HCT116 (cell line): Measurements from ENCODE around the gene CD109.

Source experiments
- FOSL1 ChIP-seq: IDR thresholded peaks from 2 replicates; pipeline ENCODE4 v1.6.1; 2012; ENCODE audit warnings: low read depth
- POLR2A ChIP-seq: IDR thresholded peaks from 2 replicates; pipeline ENCODE4 v1.7.0; 2011; ENCODE audit warnings: borderline replicate concordance; ENCODE audit not compliant: insufficient read depth, insufficient read length; ENCODE audit errors: extremely low read depth
- POLR2AphosphoS5 ChIP-seq: IDR thresholded peaks from 2 replicates; pipeline ENCODE4 v1.6.1; 2011; ENCODE audit warnings: mild to moderate bottlenecking, low read depth, low read length, moderate library complexity
- TCF7L2 ChIP-seq: IDR thresholded peaks from 2 replicates; pipeline ENCODE4 v1.7.0; 2011; ENCODE audit warnings: borderline replicate concordance, inconsistent platforms; ENCODE audit not compliant: insufficient read depth, insufficient read length; ENCODE audit errors: extremely low read depth
- ZNF274 ChIP-seq: fragments of 200-500 bp; sonication (Bioruptor generic); IDR thresholded peaks from 2 replicates; pipeline ENCODE4 v1.6.1; 2014; ENCODE audit warnings: mild to moderate bottlenecking, low read depth, low read length, inconsistent platforms
- TF ChIP-seq, protein P1 (sequence below): IDR thresholded peaks from 2 replicates; pipeline ENCODE4 v1.6.1; 2012; ENCODE audit warnings: low read depth
- TF ChIP-seq, protein P2 (sequence below), 3 experiments: fragments of 200-600 bp in 1 of 3; sonication (generic) in 1 of 3; IDR thresholded peaks in 2 of 3; conservative IDR thresholded peaks in 1 of 3; 2 replicates each; pipeline ENCODE4 v1.5.1; 2012 to 2017; ENCODE audit warnings: low read depth in 2 of 3, low read length in 2 of 3, antibody characterized with exemption in 1 of 3, borderline replicate concordance in 1 of 3, control low read depth in 1 of 3, mild to moderate bottlenecking in 1 of 3, mixed read lengths in 1 of 3, mixed run types in 1 of 3, moderate library complexity in 1 of 3; ENCODE audit not compliant: insufficient read depth in 1 of 3
- TF ChIP-seq, protein P3 (sequence below): IDR thresholded peaks from 2 replicates; pipeline ENCODE4 v1.6.1; 2011; ENCODE audit warnings: mild to moderate bottlenecking, low read length, moderate library complexity; ENCODE audit not compliant: insufficient replicate concordance; ENCODE audit errors: extremely low read depth
- TF ChIP-seq, protein P4 (sequence below): IDR thresholded peaks from 2 replicates; pipeline ENCODE4 v1.6.1; 2012
- TF ChIP-seq, protein P5 (sequence below): IDR thresholded peaks from 2 replicates; pipeline ENCODE4 v1.6.1; 2012

DNA sequence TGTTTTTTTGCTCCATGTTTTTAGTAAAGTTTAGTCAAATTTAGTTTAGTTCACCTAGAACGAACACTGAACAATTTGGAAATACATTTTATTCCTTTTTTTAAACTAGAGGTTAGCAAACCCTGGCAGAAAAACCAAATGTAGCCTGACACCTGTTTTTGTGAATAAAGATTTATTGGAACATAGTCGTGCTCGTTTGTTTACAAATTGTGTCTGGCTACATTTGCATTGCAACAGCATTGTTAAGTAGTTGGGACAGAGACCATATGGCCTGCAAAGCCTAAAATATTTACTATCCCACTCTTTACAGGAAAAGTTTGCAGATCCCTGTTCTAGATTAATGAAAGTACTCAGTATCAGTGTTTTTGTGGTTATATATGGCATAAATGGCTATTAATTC lies 56.9 kb downstream of the CD109 start:
- TF ChIP-seq, protein P1, sequence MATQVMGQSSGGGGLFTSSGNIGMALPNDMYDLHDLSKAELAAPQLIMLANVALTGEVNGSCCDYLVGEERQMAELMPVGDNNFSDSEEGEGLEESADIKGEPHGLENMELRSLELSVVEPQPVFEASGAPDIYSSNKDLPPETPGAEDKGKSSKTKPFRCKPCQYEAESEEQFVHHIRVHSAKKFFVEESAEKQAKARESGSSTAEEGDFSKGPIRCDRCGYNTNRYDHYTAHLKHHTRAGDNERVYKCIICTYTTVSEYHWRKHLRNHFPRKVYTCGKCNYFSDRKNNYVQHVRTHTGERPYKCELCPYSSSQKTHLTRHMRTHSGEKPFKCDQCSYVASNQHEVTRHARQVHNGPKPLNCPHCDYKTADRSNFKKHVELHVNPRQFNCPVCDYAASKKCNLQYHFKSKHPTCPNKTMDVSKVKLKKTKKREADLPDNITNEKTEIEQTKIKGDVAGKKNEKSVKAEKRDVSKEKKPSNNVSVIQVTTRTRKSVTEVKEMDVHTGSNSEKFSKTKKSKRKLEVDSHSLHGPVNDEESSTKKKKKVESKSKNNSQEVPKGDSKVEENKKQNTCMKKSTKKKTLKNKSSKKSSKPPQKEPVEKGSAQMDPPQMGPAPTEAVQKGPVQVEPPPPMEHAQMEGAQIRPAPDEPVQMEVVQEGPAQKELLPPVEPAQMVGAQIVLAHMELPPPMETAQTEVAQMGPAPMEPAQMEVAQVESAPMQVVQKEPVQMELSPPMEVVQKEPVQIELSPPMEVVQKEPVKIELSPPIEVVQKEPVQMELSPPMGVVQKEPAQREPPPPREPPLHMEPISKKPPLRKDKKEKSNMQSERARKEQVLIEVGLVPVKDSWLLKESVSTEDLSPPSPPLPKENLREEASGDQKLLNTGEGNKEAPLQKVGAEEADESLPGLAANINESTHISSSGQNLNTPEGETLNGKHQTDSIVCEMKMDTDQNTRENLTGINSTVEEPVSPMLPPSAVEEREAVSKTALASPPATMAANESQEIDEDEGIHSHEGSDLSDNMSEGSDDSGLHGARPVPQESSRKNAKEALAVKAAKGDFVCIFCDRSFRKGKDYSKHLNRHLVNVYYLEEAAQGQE: no peak
- TF ChIP-seq, protein P2, sequence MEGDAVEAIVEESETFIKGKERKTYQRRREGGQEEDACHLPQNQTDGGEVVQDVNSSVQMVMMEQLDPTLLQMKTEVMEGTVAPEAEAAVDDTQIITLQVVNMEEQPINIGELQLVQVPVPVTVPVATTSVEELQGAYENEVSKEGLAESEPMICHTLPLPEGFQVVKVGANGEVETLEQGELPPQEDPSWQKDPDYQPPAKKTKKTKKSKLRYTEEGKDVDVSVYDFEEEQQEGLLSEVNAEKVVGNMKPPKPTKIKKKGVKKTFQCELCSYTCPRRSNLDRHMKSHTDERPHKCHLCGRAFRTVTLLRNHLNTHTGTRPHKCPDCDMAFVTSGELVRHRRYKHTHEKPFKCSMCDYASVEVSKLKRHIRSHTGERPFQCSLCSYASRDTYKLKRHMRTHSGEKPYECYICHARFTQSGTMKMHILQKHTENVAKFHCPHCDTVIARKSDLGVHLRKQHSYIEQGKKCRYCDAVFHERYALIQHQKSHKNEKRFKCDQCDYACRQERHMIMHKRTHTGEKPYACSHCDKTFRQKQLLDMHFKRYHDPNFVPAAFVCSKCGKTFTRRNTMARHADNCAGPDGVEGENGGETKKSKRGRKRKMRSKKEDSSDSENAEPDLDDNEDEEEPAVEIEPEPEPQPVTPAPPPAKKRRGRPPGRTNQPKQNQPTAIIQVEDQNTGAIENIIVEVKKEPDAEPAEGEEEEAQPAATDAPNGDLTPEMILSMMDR (IDR thresholded peaks at IDR 0.05 in 2 of 3, conservative IDR thresholded peaks at IDR 0.05 in 1 of 3; ENCODE audit: borderline replicate concordance in 1 of 3, insufficient read depth in 1 of 3, low read depth in 2 of 3, low read length in 2 of 3): no peak
- no peak for TF ChIP-seq POLR2AphosphoS5
- no peak for TF ChIP-seq TCF7L2
- no peak for TF ChIP-seq FOSL1
- no peak for TF ChIP-seq ZNF274
- TF ChIP-seq, protein P3, sequence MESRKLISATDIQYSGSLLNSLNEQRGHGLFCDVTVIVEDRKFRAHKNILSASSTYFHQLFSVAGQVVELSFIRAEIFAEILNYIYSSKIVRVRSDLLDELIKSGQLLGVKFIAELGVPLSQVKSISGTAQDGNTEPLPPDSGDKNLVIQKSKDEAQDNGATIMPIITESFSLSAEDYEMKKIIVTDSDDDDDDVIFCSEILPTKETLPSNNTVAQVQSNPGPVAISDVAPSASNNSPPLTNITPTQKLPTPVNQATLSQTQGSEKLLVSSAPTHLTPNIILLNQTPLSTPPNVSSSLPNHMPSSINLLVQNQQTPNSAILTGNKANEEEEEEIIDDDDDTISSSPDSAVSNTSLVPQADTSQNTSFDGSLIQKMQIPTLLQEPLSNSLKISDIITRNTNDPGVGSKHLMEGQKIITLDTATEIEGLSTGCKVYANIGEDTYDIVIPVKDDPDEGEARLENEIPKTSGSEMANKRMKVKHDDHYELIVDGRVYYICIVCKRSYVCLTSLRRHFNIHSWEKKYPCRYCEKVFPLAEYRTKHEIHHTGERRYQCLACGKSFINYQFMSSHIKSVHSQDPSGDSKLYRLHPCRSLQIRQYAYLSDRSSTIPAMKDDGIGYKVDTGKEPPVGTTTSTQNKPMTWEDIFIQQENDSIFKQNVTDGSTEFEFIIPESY: no peak
- TF ChIP-seq, protein P4, sequence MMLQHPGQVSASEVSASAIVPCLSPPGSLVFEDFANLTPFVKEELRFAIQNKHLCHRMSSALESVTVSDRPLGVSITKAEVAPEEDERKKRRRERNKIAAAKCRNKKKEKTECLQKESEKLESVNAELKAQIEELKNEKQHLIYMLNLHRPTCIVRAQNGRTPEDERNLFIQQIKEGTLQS: no peak
- TF ChIP-seq, protein P5, sequence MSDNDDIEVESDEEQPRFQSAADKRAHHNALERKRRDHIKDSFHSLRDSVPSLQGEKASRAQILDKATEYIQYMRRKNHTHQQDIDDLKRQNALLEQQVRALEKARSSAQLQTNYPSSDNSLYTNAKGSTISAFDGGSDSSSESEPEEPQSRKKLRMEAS: no peak
- TF ChIP-seq POLR2A: no peak
